Muscle layer of duodenum (tissue), 2 donors: ENCODE data around the gene SIRPB1.

ENCODE experiments used
- H3K27ac ChIP-seq: one replicate; pipeline ENCODE4 v1.7.0; 2013; ENCODE audit warnings: mild to moderate bottlenecking, low read length
- H3K27me3 ChIP-seq: one replicate; pipeline ENCODE4 v1.7.0; 2013; ENCODE audit warnings: low read depth, mild to moderate bottlenecking, control low read depth, low read length
- H3K36me3 ChIP-seq, 2 donors: one replicate each; pipeline ENCODE4 v1.7.0; 2013; ENCODE audit warnings: low read length in 2 of 2, control low read depth in 1 of 2, mild to moderate bottlenecking in 1 of 2; ENCODE audit not compliant: insufficient read depth in 2 of 2, control insufficient read depth in 1 of 2
- H3K4me1 ChIP-seq, 2 donors: one replicate each; pipeline ENCODE4 v1.7.0; 2013; ENCODE audit warnings: low read length in 2 of 2, mild to moderate bottlenecking in 2 of 2, control low read depth in 1 of 2, moderate library complexity in 1 of 2; ENCODE audit not compliant: insufficient read depth in 2 of 2, control insufficient read depth in 1 of 2
- H3K4me3 ChIP-seq, 2 donors: one replicate each; pipeline ENCODE4 v1.7.0; 2013; ENCODE audit warnings: low read length in 2 of 2, low read depth in 1 of 2, mild to moderate bottlenecking in 1 of 2
- H3K9me3 ChIP-seq, 2 donors: one replicate each; pipeline ENCODE4 v1.7.0; 2013; ENCODE audit warnings: low read length in 2 of 2, control low read depth in 1 of 2, mild to moderate bottlenecking in 1 of 2; ENCODE audit not compliant: control insufficient read depth in 1 of 2
- donor health status: healthy.

The SIRPB1 gene

DNA sequence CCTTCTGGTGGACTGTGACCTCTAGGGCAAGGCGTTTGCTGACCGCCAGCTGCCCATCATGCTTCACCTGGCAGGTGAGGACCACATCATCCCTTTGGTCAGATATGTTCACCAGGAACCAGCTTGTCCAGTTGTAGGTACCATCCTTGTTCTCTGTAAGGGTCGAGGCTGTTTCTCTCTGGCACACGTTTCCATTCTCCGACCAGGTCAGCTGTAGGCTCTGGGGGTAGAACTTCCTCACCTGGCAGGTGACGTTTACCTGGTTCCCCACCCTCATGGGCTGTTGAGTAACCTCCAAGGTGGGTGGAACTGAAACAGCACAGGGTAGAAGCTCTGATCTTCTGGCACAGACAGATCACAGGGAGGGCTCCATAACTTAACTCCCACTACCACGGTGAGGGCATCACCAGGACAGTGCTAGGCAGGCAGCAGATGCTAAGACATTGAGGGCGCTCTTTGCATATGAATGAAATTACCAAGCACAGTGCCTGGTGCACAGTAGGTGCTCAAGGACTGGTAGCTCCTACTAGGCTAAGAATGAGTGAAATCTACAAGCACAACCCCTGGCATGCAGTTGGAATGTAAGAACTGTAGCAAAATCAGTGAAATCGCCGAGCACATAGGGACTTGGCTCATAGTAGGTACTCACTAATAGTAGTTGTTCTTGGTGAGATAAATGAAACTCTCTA, 15.6 kb upstream of the SIRPB1 start:
- Histone ChIP-seq H3K4me3 (no peak overlapping the region), H3K36me3 (no peaks in the 10 kb centered on the region), H3K27ac (no peak overlapping the region)

DNA sequence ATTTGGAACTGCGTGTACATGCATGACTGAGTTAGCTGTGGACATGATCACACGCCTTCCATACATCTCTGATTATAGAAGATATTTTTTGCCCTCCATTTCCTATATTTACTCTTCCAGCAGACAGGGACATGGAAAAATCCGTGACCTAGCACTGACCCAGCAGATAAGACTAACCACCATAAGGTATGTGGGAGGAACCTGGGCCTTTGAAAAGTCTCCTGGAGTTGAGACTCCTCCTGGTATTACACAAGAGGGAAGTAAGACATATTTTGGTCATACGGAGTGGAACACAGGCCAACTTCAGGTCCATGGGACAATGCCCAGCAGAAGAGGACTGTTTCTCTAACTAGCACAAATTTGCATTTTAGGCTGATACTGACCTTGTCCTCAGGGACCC, 13.7 kb upstream of the SIRPB1 start:
- no peaks in the 10 kb centered on the region for H3K9me3 ChIP-seq
- H3K4me1 ChIP-seq, result no peaks in the 10 kb centered on the region
- no peaks in the 10 kb centered on the region for H3K36me3 ChIP-seq
- no peaks in the 10 kb centered on the region for H3K27me3 ChIP-seq
- no peak overlapping the region for H3K27ac ChIP-seq
- no peak overlapping the region for H3K4me3 ChIP-seq

More for the DNA sequence above, 15.6 kb upstream of the SIRPB1 start:
- no peaks in the 10 kb centered on the region for H3K4me1 ChIP-seq
- no peaks in the 10 kb centered on the region for H3K9me3 ChIP-seq
- H3K27me3 ChIP-seq, result no peaks in the 10 kb centered on the region

DNA sequence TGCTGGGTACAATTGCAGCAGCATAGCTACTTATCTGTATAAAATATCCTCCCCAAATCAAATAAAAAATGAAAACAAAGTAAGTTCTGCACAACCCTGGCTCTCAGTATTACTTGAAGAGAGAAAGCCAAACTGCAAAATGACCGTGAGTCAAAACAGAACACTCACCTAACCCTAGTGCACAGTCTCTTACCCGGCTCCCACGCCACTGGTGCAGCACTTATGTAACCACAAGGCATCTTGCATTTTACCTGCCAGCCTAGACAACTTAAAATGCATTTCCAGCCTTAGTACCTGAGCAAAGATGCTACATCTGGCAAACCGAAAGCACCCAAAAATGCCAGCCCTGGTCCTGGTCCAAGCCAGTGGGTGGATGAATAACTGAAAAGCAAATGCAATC, 12.4 kb upstream of the SIRPB1 start:
- Histone ChIP-seq H3K4me3 (no peak overlapping the region), H3K9me3 (no peaks in the 10 kb centered on the region), H3K4me1 (no peaks in the 10 kb centered on the region), H3K27ac (no peak overlapping the region), H3K36me3 (no peaks in the 10 kb centered on the region), H3K27me3 (no peaks in the 10 kb centered on the region)

DNA sequence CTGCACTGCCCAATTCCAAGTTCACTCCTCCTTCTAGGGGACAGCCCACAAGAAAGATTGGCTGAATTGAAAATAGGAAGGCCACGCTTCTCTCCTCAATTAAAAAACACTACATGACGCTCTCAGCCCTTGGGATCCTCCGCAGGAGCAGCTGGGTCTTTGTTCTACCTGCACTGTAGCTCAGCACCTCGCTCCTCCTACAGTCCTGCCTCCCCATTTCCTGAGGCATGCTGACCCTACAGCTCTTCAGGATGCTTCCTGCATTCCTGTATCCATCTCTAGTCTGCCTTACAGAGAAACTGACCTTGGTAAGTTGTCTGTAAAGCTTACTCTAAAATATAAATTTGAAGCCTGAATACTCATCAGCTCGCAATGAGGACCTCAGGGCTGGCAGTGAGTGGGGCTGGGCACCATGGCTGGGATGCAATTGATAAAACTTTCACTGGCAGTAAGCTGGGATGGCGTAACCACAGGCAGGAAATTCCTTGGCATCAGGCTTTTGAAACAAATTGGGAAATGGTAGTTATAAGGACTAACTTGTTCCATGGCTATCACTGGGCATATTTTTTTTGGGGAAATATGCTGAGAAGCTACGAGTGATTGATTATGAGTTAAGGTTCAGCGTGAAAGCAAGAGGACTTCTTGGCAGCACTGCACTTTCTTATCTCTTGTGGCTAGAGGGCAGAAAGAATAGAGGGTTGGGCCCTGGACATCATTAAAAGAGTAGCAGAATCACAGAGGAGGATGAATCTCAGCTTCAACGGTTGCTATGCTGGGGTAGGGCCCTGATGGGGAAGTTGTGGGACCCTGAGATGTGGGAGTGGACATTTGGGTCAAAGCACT, 11.7 kb upstream of the SIRPB1 start:
- H3K36me3 ChIP-seq, result no peaks in the 10 kb centered on the region
- no peaks in the 10 kb centered on the region for H3K9me3 ChIP-seq
- no peak overlapping the region for H3K4me3 ChIP-seq
- H3K27me3 ChIP-seq, result no peaks in the 10 kb centered on the region
- H3K27ac ChIP-seq, result no peak overlapping the region
- no peaks in the 10 kb centered on the region for H3K4me1 ChIP-seq

DNA sequence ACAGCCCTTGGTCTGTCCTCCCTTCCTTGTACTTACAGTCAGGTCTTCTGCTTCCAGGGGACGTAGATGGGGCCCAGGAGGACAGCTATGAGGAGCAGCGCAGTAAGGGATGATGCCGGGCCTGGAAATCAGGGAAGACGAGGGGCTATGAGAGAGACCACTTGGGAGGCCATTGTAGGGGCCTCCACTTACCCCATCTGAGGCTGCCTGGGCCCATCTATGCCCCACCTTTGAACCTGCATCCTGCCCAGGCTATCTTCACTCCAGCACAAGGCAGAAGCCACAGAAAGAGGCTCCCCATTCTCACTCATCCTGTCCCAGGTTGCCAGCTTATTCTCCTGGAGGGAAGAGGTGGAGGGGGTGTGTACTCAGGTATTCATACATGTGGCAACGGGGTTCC, 10.4 kb upstream of the SIRPB1 start:
- no peaks in the 10 kb centered on the region for H3K9me3 ChIP-seq
- no peak overlapping the region for H3K4me3 ChIP-seq
- H3K36me3 ChIP-seq, result no peaks in the 10 kb centered on the region
- H3K27ac ChIP-seq, result no peak overlapping the region
- no peaks in the 10 kb centered on the region for H3K4me1 ChIP-seq
- H3K27me3 ChIP-seq, result no peaks in the 10 kb centered on the region

DNA sequence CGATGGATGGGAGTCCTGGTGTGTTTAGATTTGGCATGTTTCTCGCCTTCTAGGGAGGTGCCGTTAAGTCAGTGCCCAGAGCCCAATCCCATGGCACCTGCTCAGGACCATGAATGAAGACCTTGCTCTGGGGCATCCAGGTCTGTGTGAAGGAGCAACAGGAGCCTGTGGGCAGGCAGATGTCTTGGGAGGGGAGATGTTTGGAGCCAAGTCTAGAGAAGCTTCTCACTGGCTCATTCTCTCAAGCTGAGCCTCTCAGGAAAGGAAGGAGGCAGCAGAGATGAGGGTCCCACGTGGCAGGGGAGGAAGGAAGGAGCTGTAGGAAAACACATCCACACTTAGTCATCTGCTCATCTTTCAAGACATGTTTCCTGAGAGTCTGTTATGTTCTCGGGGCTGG, 9.5 kb upstream of the SIRPB1 start:
- Histone ChIP-seq H3K4me1 (no peaks in the 10 kb centered on the region), H3K27ac (no peak overlapping the region), H3K4me3 (no peak overlapping the region), H3K9me3 (no peaks in the 10 kb centered on the region), H3K36me3 (no peaks in the 10 kb centered on the region), H3K27me3 (no peaks in the 10 kb centered on the region)

DNA sequence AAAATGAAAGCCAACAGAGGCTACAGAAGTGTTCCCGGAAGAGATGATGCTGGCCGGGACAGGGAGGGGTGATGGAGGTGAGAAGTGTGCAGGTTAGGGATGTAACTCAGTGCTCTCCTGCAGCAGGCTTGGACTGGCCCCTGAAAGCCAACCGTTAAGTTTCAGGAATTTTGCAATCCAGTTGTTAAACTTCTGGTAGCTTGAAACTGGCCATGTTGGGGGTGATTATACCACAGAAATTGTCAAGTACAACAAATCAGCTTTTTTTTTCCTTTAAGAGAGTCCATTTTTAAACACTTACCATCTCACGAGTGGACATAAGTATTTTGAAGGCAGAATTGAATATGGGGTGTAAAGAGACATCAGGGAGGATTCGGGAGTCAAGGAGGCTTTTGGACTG, 8.8 kb upstream of the SIRPB1 start:
- Histone ChIP-seq H3K4me1 (no peaks in the 10 kb centered on the region), H3K27ac (no peak overlapping the region), H3K4me3 (no peak overlapping the region), H3K36me3 (no peaks in the 10 kb centered on the region), H3K9me3 (no peaks in the 10 kb centered on the region), H3K27me3 (no peaks in the 10 kb centered on the region)

DNA sequence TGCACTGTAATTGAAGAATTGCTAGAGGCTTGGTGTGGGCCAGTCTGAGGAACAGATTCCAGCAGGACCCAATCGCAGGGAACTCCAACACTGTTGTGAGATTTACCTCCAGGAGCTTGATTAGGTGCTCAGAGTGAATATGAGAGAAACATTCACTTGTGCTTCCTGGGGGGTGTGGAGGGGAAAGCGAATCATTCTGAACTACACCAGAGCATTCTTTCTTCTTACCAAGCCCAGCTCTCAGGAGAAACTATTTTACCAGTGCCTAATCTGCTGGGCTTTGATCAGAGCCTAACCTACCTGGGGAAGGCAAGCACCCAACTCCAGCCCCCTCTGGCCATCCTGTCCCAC, 7.4 kb upstream of the SIRPB1 start:
- no peaks in the 10 kb centered on the region for H3K4me1 ChIP-seq
- H3K4me3 ChIP-seq, result no peak overlapping the region
- H3K9me3 ChIP-seq, result no peaks in the 10 kb centered on the region
- no peaks in the 10 kb centered on the region for H3K27me3 ChIP-seq
- H3K36me3 ChIP-seq, result no peaks in the 10 kb centered on the region
- no peak overlapping the region for H3K27ac ChIP-seq

DNA sequence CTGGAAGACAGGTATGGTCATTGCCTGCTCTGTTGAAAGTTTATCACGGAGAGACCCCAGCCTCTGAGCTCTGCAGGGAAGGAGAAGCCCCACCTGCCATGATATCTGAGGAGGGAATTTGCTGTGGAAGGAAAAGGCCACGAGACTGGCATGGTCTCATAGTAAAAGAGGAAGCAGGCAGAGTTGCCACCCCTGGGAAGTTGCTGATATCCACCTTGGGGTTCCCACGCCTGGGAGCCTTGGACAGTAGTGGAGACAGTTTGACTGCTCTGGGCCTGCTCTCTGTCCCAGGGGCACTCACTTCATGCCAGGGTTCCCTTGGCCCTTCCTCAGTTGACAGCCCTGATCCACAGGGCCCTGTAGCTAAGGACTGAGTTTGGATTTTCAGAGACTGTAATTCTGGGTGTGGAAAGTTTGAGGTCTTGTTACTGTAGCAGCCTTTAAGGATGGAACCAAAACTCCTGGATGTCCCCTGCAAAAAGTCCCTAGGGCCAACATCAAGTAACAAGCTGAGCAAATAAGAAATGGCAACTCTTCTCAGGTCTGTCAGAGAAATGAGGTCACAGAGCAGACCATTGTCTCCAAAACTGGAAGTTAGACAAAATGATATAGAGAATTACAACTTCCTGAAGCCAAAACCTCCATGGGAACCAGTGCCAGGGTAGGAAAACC, 6.9 kb upstream of the SIRPB1 start:
- no peaks in the 10 kb centered on the region for H3K9me3 ChIP-seq
- H3K27ac ChIP-seq, result no peak overlapping the region
- no peaks in the 10 kb centered on the region for H3K36me3 ChIP-seq
- H3K4me1 ChIP-seq, result no peaks in the 10 kb centered on the region
- no peak overlapping the region for H3K4me3 ChIP-seq
- H3K27me3 ChIP-seq, result no peaks in the 10 kb centered on the region

DNA sequence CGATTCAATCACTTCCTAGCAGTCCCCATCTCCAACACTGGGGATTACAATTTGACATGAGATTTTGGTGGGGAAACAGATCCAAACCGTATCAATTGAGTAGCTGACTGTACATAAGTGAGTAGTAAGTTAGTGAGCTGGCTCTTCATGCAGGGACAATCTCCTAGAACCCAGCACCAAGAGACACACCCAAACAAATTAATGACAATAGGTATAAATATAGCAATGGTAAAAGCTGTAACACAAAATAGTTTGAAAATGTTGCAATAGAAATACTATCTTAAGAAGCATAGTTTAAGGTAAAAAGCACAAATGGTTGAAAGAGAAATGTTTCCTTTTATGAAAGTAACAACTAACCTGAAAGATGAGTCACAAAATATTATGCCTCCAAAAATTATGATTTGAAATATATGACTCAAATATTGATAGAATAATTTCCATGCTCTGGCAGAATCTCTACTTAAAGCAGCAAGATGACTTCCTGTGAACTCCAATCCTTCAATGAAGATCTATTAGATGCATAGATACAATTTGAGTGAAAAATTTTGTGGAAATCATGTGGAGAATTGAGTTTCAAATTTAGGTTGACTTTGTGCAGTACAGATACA, 5.4 kb upstream of the SIRPB1 start:
- no peaks in the 10 kb centered on the region for H3K9me3 ChIP-seq
- H3K4me3 ChIP-seq, result no peak overlapping the region
- no peaks in the 10 kb centered on the region for H3K36me3 ChIP-seq
- H3K27me3 ChIP-seq, result no peaks in the 10 kb centered on the region
- no peak overlapping the region for H3K27ac ChIP-seq
- peaks cover 0 to 4% of the 10 kb centered on the region in 2 donors for H3K4me1 ChIP-seq

DNA sequence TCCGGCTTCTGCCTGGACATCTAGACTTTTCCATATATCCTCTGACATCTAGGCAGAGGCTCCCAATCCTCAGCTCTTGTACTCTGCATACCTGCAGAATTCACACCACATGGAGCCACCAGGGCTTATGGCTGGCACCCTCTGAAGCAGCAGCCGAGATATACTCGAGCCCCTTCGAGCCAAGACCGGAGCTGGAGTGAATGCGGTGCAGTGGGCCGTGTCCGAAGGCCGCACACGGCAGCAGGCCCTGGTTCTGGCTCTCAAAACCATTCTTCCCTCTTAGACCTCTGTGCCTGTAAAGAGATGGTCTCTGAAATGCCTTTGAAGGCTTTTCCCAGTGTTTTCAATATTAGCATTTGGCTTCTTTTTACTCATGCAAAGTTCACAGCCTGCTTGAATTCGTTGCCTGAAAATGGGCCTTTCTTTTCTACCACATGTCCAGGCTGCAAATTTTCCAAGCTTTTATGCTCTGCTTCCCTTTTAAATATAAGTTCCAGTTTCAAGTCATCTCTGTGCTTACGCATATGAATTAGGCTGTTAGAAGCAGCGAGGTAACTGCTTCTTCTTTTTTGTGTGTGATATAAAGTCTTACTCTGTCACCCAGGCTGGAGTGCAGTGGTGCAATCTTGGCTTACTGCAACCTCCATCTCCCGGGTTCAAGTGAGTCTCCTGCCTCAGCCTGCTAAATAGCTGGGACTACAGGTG, 3.8 kb upstream of the SIRPB1 start:
- H3K4me3 ChIP-seq, result no peak overlapping the region
- H3K36me3 ChIP-seq, result no peaks in the 10 kb centered on the region
- no peaks in the 10 kb centered on the region for H3K27me3 ChIP-seq
- H3K27ac ChIP-seq, result no peak overlapping the region
- peaks cover 0 to 4% of the 10 kb centered on the region in 2 donors for H3K4me1 ChIP-seq
- peaks cover 1 to 8% of the 10 kb centered on the region in 2 donors for H3K9me3 ChIP-seq
